Left lobe of liver (tissue), 2 donors: Measurements from ENCODE around the gene PARP8. TPM values are rescaled to one million over a fixed set of nuclear protein-coding genes. Genes with fewer than 3 reads are reported as not detected.

Experiments
- ATAC-seq: fragments of 200-7000 bp; cut with Tn5 transposase; one replicate; pipeline ENCODE4 v1.9.1; 2020; ENCODE audit warnings: mild to moderate bottlenecking, moderate library complexity
- DNase-seq: peaks from one replicate; pipeline ENCODE4 v3.0.0-alpha.2; 2020; ENCODE audit warnings: low spot score
- total RNA-seq: library from RNA; stranded (reverse); gene quantifications from one replicate; pipeline ENCODE4 v1.2.1, GENCODE V29; 2021
- donor health status: DM: no; HTN: no; CAD: no; lungs with moderate emphysema.
- donor health status: DM: no; HTN: yes; CAD: no.

Gene PARP8
- total RNA-seq, 1 donor from 2014 or later, result 5.2 TPM

GRCh38 chr5:50887889-50888633 lies 221.6 kb downstream of the PARP8 start:
- ATAC-seq, result no peak
- no peak for DNase-seq

DNA sequence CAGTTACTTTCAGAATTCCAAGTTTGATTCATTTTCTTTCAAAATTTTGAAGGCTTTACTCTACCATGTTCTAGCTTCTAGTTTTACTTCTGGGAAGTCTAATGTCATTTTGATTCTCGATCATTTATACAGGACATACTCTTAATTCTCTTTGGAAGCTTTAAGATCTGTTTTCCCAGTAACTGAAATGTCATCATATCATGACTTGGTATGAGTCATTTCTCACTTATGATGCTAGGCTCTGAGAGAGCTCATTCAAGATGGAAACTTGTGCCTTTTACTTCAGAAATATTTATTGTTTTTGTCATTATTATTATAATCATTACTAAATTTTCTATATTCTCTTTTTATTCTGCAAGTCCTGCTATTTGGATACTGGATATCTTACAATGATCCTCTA lies 222.3 kb downstream of the PARP8 start:
- no peak for DNase-seq
- ATAC-seq, result no peak

- ATAC-seq (no peak), DNase-seq (no peak)
These were observed 223.4 kb downstream of the PARP8 start for GRCh38 chr5:50889790-50890189.

Other genes with a start within 250 kb of the PARP8 start
- gene EMB, start 225.3 kb upstream of the PARP8 start, total RNA-seq, result 0.81 TPM